Testis (tissue), 3 donors: ENCODE results near the gene HOMER1. TPM values are rescaled to one million over a fixed set of nuclear protein-coding genes. Genes with fewer than 3 reads are reported as not detected.

Experiments
- DNase-seq: peaks from one replicate; pipeline ENCODE4 v3.0.0-alpha.2; 2019
- H3K27ac ChIP-seq, 2 donors: fragments of 200-600 bp; sonication (generic); one replicate each; pipeline ENCODE4 v1.5.1; 2019
- H3K27me3 ChIP-seq: fragments of 200-600 bp; sonication (generic); one replicate; pipeline ENCODE4 v1.5.1; 2019
- H3K36me3 ChIP-seq: fragments of 200-600 bp; sonication (generic); one replicate; pipeline ENCODE4 v1.5.1; 2017; ENCODE audit warnings: low read depth; ENCODE audit errors: missing control alignments
- H3K4me1 ChIP-seq: fragments of 200-600 bp; sonication (generic); one replicate; pipeline ENCODE4 v1.5.1; 2019
- H3K4me3 ChIP-seq, 2 donors: fragments of 200-600 bp; sonication (generic); one replicate each; pipeline ENCODE4 v1.5.1; 2017 to 2019
- H3K9me3 ChIP-seq: fragments of 200-600 bp; sonication (generic); one replicate; pipeline ENCODE4 v1.5.1; 2017
- CTCF ChIP-seq, 3 experiments: fragments of 450-650 bp in 2 of 3; fragments of 200-600 bp in 1 of 3; sonication (generic) in 1 of 3; IDR thresholded peaks; one replicate each; pipeline ENCODE4 v1.5.1; 2016 to 2019; ENCODE audit warnings: antibody characterized with exemption in 3 of 3, mild to moderate bottlenecking in 2 of 3, moderate library complexity in 1 of 3
- POLR2A ChIP-seq: fragments of 450-650 bp; IDR thresholded peaks from one replicate; pipeline ENCODE4 v1.6.1; 2017; ENCODE audit warnings: antibody characterized with exemption, mild to moderate bottlenecking, moderate library complexity
- WGBS, 2 donors: methylation state at CpG; one replicate each; pipeline ENCODE4 v1.1.5; 2018; 5-methylcytosine and 5-hydroxymethylcytosine counted together
- intact Hi-C: fragments of 100-400 bp; cut with DNase I; formaldehyde crosslinking; loops from one replicate; pipeline ENCODE4 v1.15.1; 2023; ENCODE audit warnings: low total_unique reads
- polyA plus RNA-seq: library from polyadenylated mRNA; stranded (reverse); fragments of 350-450 nt; fragmentation: Illumina TruSeq; extraction: RNeasy Lipid Tissue Mini Kit (QIAGEN cat#74804); gene quantifications from one replicate; pipeline ENCODE4 v1.2.3, GENCODE V29; 2014; ENCODE audit warnings: low read depth, low replicate concordance; ENCODE audit not compliant: insufficient read depth
- total RNA-seq, 2 donors: library from RNA; depleted of rRNA; stranded (reverse); fragments of >200 nt; gene quantifications; one replicate each; pipeline ENCODE4 v1.2.3, GENCODE V29; 2016

The HOMER1 gene
- total and polyA plus RNA-seq, 3 donors from 2014 or later: 5.7 to 23.0 (median 20.4) TPM

- intact Hi-C loops: no loop called here
- no peak for DNase-seq
Observed at GRCh38 chr5:79399046-79399445, 114.9 kb downstream of the HOMER1 start.

GRCh38 chr5:79397080-79397479 lies 116.9 kb downstream of the HOMER1 start:
- no peaks in the 10 kb centered on the region for H3K9me3 ChIP-seq
- no peaks in the 10 kb centered on the region for H3K36me3 ChIP-seq
- H3K4me3 ChIP-seq: no peak overlapping the region
- intact Hi-C loops: no loop called here
- no peak overlapping the region for H3K27ac ChIP-seq
- no peaks in the 10 kb centered on the region for H3K4me1 ChIP-seq
- 95 to 97% methylated on average over 1 of the region's 1 CpG for WGBS, 2 donors
- TF ChIP-seq POLR2A (no peak), CTCF (IDR thresholded peaks at IDR 0.05) (no peak)
- no peak for DNase-seq
- no peaks in the 10 kb centered on the region for H3K27me3 ChIP-seq

More at GRCh38 chr5:79399046-79399445, 114.9 kb downstream of the HOMER1 start:
- TF ChIP-seq POLR2A (no peak), CTCF (IDR thresholded peaks at IDR 0.05) (no peak)
- no peaks in the 10 kb centered on the region for H3K9me3 ChIP-seq
- H3K36me3 ChIP-seq: no peaks in the 10 kb centered on the region
- no peaks in the 10 kb centered on the region for H3K4me1 ChIP-seq
- no peak overlapping the region for H3K27ac ChIP-seq
- no peak overlapping the region for H3K4me3 ChIP-seq
- WGBS, 2 donors: 97 to 100% methylated on average over 1 of the region's 1 CpG
- H3K27me3 ChIP-seq: no peaks in the 10 kb centered on the region

GRCh38 chr5:79396265-79396664 lies 117.7 kb downstream of the HOMER1 start:
- Histone ChIP-seq H3K27me3 (no peaks in the 10 kb centered on the region), H3K4me1 (no peaks in the 10 kb centered on the region), H3K4me3 (no peak overlapping the region), H3K27ac (no peak overlapping the region), H3K9me3 (no peaks in the 10 kb centered on the region), H3K36me3 (no peaks in the 10 kb centered on the region)
- intact Hi-C loops: no loop called here
- TF ChIP-seq CTCF (IDR thresholded peaks at IDR 0.05) (no peak), POLR2A (no peak)
- no peak for DNase-seq

- Histone ChIP-seq H3K9me3 (no peaks in the 10 kb centered on the region), H3K27me3 (no peaks in the 10 kb centered on the region), H3K4me1 (no peaks in the 10 kb centered on the region), H3K27ac (no peak overlapping the region), H3K36me3 (no peaks in the 10 kb centered on the region), H3K4me3 (no peak overlapping the region)
- 78 to 79% methylated on average over 3 of the region's 3 CpGs for WGBS, 2 donors
- no peak for TF ChIP-seq POLR2A
- no peak for TF ChIP-seq CTCF (IDR thresholded peaks at IDR 0.05)
- intact Hi-C loops: no loop called here
- DNase-seq: no peak
Observed at GRCh38 chr5:79395296-79395695, 118.6 kb downstream of the HOMER1 start.

DNA sequence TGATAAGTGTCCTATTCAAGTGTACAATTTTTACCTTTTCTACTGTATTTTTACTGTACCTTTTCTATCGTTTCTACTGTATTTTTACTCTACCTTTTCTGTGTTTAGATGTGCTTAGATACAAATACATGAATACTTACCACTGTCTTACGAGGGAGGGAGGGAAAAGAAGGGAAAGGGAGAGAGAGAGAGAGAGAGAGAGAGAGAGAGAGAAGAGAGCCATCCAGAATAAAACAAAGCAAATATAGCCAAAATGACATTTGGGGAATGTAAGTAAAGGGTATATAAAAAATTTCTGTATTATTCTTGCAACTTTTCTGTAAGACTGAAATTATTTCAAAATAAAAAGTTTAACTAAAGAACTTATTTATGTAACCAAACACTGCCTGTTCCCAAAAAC lies 121.2 kb downstream of the HOMER1 start:
- Histone ChIP-seq H3K27ac (no peak overlapping the region), H3K27me3 (no peaks in the 10 kb centered on the region), H3K4me1 (no peaks in the 10 kb centered on the region), H3K4me3 (no peak overlapping the region), H3K36me3 (no peaks in the 10 kb centered on the region), H3K9me3 (no peaks in the 10 kb centered on the region)
- no peak for TF ChIP-seq POLR2A
- no peak for TF ChIP-seq CTCF (IDR thresholded peaks at IDR 0.05)
- intact Hi-C loops: no loop called here
- WGBS, 2 donors: 89 to 93% methylated on average over 2 of the region's 2 CpGs
- DNase-seq: no peak
